ENCODE results near the gene MACROD2.

DNA sequence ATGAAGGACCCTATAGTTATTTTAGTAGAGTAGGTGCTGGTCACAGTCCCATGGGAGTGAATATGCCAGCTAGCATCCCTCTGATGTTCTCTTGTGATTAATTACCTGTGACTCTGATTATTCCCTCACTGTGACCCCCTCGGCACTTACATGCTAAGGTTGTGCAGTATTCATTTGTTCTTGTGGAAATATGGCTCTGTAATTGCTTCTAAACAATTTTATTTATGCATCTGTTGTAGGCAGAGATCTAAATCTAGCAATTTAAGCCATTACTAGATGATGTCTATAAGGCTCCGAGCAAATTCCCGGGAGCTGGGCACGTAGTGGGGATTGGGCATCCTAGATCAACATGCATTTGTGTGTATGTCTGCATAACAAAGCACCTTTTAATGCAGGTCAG is 1616.2 kb downstream of the MACROD2 start:
- TF ChIP-seq POLR2AphosphoS2 (conservative IDR thresholded peaks at IDR 0.05; ENCODE audit: low read length) (no peak), POLR2A (IDR thresholded peaks at IDR 0.05; ENCODE audit: low read length) (no peak), JUN (IDR thresholded peaks at IDR 0.05) (no peak)
- TF ChIP-seq, protein P1, sequence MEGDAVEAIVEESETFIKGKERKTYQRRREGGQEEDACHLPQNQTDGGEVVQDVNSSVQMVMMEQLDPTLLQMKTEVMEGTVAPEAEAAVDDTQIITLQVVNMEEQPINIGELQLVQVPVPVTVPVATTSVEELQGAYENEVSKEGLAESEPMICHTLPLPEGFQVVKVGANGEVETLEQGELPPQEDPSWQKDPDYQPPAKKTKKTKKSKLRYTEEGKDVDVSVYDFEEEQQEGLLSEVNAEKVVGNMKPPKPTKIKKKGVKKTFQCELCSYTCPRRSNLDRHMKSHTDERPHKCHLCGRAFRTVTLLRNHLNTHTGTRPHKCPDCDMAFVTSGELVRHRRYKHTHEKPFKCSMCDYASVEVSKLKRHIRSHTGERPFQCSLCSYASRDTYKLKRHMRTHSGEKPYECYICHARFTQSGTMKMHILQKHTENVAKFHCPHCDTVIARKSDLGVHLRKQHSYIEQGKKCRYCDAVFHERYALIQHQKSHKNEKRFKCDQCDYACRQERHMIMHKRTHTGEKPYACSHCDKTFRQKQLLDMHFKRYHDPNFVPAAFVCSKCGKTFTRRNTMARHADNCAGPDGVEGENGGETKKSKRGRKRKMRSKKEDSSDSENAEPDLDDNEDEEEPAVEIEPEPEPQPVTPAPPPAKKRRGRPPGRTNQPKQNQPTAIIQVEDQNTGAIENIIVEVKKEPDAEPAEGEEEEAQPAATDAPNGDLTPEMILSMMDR (IDR thresholded peaks at IDR 0.05): no peak

Measured in A549 (cell line).